HG03558 (cell line): Measurements from ENCODE around the gene ABR.
"Not testable (repeated sequence)": the region's sequence is repeated elsewhere in the genome, so short reads cannot be mapped to it uniquely, and the experiment has no call there.

Experiments
- ATAC-seq: cut with Tn5 transposase; IDR thresholded peaks from one replicate; pipeline ENCODE4 v1.9.1; 2021; ENCODE audit warnings: moderate number of reproducible peaks; ENCODE audit not compliant: unreplicated experiment; ENCODE audit errors: extremely low read depth

Gene ABR

DNA sequence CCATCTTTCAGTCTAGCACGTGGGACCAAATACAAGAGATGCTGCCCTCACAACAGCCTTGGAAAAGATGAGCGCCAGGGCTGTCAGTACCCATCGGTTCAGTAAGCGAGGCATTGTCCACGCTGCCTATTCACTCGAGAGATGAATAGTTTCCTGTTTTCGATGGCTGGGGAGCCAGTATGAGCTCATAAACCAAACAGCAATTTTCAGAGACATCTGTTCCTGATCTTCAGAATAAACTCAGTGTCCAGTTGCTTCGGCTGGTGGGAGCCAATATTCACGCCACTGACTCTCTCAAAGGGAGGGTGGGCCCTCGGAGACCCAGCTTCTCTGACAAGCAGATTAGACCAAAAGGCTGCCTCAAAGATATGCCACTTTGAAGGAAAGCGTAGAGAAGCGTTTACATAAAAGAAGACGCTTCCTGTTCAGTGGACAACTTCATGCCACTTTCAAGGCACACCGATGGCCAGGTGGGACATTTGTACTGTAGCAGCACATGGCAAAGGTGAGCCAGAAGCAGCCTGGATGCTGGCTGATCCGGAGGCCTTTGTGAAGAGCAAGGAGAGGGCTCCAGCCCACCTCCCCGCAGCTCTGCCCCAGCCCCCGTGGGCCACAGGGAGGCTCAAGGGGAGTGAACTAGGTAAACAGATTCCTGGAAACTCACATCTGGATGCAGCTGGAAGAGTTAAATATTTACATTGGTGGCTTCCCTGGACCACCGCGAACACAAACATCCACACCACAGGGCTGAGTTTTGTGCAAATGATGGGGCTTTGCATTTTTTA, 176.8 kb downstream of the ABR start:
- ATAC-seq, result no peak

DNA sequence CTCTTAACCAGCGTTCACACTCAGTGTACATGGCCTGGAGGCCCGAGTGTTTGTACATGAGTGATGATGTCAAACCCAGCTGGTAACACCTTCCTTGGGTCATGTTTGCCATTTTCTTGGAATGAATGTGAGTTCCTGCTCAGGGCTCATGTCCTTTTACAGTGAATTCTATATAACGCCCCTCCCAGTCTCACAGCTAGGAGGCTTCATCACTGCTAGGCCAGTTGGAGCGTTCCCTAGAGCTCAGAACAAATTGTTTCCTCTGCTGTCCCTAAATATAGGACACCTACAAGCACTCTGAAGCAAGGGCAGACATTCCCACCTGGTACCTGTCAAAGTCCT, 177.4 kb downstream of the ABR start:
- ATAC-seq, result no peak

- no peak for ATAC-seq
Measured at GRCh38 chr17:1001640-1002411, 178.0 kb downstream of the ABR start.

GRCh38 chr17:1000597-1001461, 179.0 kb downstream of the ABR start:
- no peak for ATAC-seq

DNA sequence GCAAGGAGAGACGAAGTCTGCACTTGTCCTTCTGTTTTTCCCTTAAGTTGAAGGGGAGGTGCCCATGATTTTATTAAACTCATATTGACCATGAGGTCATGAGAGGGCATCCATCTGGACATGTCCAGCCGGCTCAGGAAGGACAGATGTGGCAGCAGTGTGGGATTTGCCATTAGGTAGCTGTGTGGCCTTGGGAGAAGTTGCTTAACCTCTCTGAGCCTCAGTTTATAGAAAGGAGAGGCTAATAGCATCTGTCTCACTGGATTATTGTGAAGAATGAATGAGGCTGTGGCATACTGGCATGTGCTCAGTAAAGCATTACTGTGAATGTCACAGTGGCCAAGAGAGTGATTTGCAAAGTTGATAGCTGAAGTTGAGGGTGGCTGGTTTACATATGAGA, 181.7 kb downstream of the ABR start:
- no peak for ATAC-seq

DNA sequence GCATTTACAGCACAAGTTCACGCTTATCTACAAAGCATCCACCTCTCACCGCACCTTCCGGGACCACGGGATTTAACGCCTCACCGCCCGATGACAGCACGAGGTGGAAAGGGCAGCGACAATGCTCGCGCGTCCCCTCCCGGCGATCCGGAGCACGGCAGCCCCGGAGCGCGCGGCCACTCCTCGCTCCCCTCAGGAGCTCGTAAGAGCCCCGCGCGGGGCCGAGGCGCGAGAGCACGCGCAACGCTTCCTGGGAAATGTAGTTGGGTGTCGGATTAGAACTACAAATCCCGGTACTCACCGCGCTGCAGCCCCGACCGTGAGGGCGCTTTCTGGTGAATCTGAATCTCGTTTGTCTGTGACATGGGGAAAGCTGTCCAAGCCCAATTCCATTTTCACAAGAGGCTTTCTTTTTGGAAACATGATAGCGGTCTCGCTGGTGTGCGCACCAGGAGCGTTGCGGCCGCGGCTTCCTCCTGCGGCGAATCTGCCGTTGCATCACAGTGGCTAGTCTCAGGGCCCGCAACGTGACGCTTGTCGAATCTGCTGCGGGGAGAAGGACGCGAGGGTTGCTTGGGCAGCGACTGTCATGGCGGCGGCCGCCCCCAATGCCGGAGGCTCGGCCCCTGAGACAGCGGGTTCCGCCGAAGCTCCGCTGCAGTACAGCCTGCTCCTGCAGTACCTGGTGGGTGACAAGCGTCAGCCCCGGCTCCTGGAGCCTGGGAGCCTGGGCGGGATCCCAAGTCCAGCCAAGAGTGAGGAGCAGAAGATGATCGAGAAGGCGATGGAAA, 183.0 kb downstream of the ABR start, which contains the start of gene TIMM22:
Gene TIMM22 (plus strand): TSS at position 576 of the 791 bp plus-strand sequence. CDS start 14 bp downstream, at position 590.
- peak; percentile 86 for ATAC-seq

- not testable (repeated sequence) for ATAC-seq
Measured at GRCh38 chr17:995324-995723, 184.5 kb downstream of the ABR start.

DNA sequence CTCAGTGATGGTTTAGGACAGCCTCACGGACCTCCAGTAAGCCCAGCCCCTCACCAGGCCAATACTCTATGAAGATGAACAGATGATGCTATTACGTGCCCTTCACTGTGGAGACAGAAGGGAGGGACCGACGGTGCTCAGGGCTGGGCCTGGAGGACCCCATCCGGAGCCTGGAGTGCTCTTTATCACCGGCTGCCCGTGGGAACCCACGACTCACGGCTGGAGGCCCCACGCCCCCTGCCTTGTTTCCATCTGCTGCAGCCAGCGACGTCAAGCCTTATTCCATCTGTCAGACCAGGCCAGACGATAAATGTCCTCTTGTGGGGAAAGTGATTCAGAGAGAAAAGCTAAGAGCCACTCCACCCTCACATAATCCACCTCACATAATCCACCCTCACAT, 186.8 kb downstream of the ABR start:
- ATAC-seq, result no peak

DNA sequence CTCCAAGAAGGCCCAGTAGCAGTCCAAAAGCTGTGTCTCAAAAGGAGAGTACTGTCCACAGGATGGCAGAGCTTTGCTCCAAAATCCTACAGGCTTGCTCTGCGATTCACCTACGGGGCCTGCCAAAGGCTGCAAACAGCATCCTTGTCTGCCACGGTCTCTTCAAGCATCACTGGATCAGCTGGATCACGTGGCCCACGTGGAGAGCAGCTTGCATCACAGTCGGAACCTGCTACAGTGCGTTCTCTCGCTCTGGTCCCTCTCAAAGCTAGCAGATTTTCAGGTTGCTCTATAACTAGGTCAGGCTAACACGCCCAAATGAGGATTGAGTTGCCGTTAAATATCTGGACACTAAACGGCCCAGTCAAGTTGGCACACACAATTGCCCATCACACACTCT, 191.2 kb downstream of the ABR start:
- ATAC-seq, result no peak

DNA sequence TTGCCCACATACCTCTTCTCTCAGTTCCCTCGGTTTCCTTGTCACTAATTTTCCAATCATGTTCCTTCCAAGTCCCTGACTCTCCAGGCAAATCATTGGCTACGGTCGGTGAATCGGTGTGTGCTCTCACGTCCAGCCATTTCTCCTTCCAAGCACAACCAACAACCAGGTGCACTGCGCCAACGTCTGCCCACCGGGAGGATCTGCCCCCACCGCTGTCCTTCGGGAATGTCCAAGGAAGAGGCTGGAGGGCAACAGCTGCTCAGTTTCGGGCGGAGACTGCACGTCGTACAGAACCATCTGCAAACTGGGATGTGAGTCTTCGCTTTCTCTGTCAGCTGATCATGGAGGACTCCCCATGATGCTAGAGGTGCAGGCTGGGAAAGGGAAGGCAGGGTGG, 191.8 kb downstream of the ABR start:
- ATAC-seq, result no peak

GRCh38 chr17:986322-986929, 193.4 kb downstream of the ABR start:
- no peak for ATAC-seq

DNA sequence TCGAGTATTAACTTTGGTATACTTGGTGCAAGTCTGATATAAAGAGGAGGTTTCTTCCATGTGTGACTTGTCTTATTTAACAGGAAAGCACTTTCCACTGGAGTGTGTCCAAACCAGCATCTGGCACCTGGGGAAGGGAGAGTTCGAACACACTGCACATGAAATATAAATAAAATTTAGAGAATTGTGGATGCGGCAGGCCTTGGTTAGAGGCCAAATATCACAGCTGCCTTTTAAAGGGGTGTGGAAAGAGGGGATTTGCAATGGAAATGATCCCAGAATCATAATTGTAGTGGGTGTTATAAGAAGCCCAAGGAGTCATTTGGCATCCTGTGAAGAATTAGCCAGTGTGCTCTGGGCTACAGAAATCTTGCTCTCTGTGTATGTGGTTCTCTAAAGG, 195.9 kb downstream of the ABR start:
- ATAC-seq, result no peak

- ATAC-seq, result no peak
Measured at GRCh38 chr17:981292-981658, 198.5 kb downstream of the ABR start.

DNA sequence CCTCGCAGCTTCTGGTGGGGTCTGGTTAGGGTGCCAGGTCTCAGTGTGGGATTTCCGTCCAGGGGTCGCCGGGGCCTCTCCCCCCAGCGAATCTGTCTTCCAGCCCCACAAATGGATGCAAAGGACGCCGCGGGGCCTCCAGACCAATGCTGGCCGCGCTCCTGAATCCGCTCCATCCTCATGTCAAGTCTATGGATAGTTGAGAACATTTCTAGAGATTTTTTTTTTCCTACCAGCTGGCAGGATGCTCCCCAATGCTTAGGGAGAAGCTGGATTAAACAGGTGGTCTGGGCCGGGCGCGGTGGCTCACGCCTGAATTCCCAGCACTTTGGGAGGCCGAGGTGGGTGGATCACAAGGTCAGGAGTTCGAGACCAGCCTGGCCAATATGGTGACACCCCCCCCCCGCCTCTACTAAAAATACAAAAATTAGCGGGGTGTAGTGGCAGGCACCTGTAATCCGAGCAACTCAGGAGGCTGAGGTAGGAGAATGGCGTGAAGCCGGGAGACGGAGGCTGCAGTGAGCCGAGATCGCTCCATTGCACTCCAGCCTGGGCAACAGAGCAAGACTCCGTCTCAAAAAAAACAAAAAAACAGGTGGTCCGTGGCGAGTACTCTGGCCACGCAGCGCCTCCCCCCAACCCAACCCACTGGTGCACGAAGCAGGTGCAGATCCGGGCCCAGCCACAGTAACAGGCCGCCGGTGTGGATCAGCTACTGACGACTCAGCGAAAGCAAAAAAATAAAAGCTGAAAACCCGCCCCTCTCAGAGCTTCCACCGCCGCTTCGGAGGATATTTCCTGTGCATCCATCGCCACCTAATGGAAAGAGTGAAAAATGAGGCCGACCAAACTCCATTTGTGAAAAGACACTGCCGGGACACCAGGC, 199.1 kb downstream of the ABR start:
- no peak for ATAC-seq

DNA sequence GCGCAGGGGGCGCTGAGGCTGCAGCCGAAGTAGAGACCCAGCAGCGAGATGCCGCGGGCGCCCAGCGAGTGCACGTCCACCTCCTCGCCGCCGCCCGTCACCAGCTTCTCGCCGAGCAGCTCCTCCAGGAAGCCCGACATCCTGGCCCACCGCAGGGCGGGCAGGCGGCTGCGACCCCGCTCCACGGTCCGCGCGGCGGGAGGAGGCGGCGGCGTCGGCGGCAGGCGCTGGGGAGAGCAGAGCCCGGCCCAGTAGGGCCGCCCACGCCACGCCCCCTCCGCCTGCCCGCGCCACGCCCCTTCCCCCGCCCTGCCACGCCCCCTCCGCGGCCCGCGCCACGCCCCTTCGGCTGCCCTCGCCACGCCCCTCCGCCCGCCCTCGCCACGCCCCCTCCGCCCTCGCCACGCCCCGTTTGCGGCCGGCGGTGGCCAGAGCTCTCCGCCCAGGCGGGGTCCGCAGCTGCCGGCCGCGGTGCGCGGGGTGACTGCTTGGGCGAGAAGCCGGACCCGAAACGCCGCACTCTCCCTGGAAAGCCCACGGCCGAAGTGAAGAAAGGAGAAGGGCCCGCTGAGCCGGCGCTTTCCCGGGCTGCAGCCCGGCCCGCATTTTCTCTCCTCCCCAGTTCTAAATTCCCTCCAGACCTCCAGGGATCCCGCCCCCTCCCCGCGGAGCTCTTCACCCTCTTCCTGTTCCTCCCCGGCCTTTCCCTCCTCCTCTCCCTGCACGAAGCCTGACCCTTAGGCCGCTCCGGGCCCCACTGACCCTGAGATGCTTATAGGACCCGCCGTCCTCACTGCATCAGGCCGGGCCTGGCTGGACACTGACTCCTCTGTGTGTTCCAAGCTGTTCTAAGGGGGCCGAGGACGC, 200.0 kb downstream of the ABR start, which contains the start of gene NXN:
Gene NXN (minus strand): TSS at position 238 of the 867 bp plus-strand sequence.
- ATAC-seq, result no peak

DNA sequence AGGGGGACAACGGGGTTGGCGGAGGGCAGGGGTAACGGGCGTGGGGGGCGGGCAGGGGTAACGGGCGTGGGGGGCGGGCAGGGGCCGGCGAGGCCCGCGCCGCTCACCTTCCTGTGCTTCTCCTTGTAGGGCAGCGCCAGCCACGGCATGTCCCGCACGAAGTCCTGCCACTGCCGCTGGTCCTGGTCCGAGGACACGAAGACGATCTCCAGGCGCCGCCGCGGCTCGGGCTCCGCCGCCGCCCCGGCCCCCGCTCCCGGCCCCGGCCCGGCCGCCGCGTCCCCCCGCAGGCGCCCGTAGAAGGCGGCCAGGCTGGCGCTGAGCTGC, 200.6 kb downstream of the ABR start:
- no peak for ATAC-seq

DNA sequence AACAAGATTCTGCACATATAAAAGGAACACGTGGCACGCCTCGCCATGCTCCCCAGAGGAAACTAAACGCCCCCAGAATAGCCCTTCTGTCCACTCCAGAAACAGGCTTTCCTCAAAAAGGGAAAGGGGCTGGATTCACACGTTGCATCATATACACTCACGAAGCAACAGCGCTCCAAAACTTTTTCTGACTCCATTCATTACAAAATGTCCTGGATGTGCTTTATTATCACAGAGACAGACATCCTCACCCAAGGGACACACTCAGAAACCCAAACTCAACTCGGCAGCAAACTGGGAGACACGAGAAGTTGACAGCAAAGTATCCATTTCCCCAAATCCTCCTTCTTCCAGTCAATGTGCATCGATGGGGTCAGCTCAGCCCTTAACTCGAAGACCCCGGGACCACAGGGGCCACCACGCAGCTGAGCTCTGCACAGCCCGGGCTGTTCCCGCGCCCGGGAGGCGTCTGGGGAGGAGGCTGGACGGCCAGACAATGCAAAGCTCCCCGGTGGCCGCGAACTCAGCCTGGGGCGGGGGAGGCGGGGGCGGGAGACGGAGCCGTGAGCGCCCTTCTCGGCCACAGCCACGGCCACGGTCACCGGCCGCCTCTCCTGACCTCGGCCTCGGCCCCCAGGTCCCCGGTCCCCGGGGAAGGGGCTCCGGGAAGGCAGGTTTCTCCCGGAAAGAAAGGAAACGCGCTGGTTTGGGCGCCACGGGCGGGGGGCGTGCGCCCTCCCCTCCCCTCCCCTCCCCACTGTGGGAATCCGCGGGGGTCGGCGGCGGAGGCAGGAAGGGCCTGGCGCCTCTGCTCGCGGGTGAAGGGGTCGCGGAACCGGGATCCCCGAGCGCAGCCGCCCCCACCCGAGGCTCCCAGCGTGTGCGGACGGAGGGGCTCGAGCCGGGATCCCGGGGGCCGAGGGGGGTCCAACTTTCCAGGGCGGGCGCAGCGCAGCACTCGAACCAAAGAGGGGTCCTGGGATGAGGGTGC, 201.4 kb downstream of the ABR start:
- ATAC-seq, result no peak
